ENCODE measurements around the gene KPNA3.

KPNA3 gene

DNA sequence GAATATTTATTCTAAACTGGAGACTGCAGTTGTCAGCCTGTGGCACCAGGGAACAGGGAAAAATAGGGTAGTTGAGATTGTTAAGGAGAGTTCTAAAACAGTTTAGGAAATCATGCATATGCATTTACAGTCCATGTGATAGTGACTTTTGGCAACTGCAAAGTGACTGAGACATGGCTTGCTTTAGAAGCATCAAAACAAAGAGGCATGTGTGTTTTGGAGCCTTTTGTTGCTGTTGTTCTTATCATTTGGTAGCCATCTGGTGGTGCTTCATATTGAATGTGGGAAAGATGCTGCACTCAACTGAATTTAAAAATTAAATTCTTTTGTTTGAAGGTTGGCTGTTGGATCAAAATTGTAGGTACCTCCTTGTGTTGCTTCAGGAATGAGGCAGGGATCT is 91.0 kb downstream of the KPNA3 start:
- TF ChIP-seq, protein P1, sequence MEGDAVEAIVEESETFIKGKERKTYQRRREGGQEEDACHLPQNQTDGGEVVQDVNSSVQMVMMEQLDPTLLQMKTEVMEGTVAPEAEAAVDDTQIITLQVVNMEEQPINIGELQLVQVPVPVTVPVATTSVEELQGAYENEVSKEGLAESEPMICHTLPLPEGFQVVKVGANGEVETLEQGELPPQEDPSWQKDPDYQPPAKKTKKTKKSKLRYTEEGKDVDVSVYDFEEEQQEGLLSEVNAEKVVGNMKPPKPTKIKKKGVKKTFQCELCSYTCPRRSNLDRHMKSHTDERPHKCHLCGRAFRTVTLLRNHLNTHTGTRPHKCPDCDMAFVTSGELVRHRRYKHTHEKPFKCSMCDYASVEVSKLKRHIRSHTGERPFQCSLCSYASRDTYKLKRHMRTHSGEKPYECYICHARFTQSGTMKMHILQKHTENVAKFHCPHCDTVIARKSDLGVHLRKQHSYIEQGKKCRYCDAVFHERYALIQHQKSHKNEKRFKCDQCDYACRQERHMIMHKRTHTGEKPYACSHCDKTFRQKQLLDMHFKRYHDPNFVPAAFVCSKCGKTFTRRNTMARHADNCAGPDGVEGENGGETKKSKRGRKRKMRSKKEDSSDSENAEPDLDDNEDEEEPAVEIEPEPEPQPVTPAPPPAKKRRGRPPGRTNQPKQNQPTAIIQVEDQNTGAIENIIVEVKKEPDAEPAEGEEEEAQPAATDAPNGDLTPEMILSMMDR (conservative IDR thresholded peaks at IDR 0.05; ENCODE audit: low read depth): no peak
- H3K27ac ChIP-seq: no peak overlapping the region
- ChIA-PET CTCF (no interaction called here), POLR2A (ENCODE audit: low non-redundant PET) (no interaction called here)
- no peak for DNase-seq (ENCODE audit: low spot score)

DNA sequence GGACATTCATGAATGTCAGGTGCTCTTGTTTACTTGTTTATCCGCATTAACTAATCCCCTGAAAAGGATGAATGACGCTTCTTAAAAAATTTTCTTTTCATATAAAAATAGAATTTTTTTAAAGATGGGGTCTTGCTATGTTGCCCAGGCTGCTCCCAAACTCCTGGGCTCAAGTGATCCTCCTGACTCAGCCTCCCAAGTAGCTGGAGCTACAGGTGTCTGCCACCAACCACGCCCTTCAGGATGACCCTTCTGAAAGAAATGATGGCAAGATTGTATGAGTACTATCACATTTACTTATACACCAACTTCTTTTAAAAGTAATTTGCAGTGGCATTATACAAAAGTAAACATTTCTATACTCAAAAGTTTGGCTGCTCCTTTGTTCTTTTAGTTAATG is 95.0 kb downstream of the KPNA3 start:
- no peak overlapping the region for H3K27ac ChIP-seq
- TF ChIP-seq, protein P1 (conservative IDR thresholded peaks at IDR 0.05; ENCODE audit: low read depth): no peak
- ChIA-PET CTCF (no interaction called here), POLR2A (ENCODE audit: low non-redundant PET) (no interaction called here)
- DNase-seq (ENCODE audit: low spot score): no peak

DNA sequence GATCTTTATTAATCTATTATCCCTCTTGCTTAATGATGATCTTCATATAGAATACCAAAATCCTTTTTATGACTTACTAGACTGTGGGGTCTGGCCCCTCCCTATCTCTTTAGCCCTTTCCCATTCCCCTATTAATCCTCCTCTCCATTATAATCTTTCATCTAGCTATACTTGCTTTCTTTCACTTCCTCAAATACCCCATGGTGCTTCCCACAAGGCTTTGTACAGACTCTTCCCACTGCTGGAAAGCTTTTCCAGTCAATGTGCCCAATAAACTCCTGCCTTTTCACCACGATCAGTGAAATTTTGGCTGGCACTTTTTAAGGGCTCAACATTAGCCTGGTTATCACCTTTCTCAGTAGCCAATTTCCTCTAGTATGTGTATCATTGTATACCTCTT is 98.0 kb downstream of the KPNA3 start:
- no peak for DNase-seq (ENCODE audit: low spot score)
- TF ChIP-seq, protein P1 (conservative IDR thresholded peaks at IDR 0.05; ENCODE audit: low read depth): no peak
- ChIA-PET CTCF (interaction anchor here (0.6 kb wide), 1 partner anchor 18 kb away, joined by 5 read pairs; no protein-coding TSS in a partner anchor), POLR2A (ENCODE audit: low non-redundant PET) (no interaction called here)
- H3K27ac ChIP-seq: no peak overlapping the region

DNA sequence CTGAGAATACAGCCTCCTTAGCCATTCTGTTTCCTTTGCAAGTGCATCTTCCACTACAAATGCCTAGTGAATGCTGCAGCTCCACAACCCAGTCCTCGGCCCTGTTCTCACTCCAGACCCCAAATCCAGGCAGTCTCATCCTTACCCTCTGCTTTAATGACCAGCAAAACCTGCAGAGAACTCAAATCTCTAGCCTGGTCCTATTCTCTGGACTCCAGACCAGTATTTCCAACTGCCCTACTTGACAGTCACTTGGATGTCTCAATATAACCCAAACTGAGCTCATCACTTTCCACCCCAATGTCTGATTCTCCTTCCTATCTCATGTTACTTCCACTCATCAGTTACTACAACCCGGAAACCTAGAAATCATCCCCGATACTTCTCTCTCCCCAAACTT is 98.6 kb downstream of the KPNA3 start:
- TF ChIP-seq, protein P1 (conservative IDR thresholded peaks at IDR 0.05; ENCODE audit: low read depth): no peak
- DNase-seq (ENCODE audit: low spot score): no peak
- ChIA-PET POLR2A (ENCODE audit: low non-redundant PET) (no interaction called here), CTCF (interaction anchor here (0.6 kb wide), 1 partner anchor 37 kb away, joined by 3 read pairs; no protein-coding TSS in a partner anchor)
- no peak overlapping the region for H3K27ac ChIP-seq

DNA sequence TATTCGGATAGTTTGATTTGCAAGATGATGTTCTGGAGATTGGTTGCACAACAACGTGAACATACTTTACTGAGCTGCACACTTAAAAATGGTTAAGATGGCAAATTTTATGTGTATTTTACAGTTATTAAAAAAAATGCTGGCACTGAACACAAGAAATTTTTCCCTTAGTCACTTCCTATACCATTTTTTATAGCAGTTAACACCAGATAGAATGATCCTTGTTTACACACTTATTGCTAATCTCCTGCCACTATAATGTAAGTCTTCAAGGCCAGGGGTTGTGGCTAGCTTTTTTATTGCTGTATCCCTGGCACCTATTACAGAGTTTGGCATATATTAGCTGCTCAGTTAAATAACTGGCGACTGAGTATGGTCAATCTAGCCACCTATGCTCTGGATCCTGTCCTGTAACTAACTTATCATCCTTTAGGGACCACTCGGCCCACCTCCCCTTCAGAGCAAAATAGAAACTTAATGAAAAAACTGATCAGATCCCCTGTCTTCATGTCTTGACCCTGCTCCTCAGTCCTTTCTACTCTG is 99.2 kb downstream of the KPNA3 start:
- CTCF ChIA-PET: interaction anchor here (0.6 kb wide), 1 partner anchor 38 kb away, joined by 3 read pairs; no protein-coding TSS in a partner anchor
- TF ChIP-seq, protein P1 (conservative IDR thresholded peaks at IDR 0.05; ENCODE audit: low read depth): no peak
- no peak for DNase-seq (ENCODE audit: low spot score)
- POLR2A ChIA-PET (ENCODE audit: low non-redundant PET): no interaction called here
- no peak overlapping the region for H3K27ac ChIP-seq

DNA sequence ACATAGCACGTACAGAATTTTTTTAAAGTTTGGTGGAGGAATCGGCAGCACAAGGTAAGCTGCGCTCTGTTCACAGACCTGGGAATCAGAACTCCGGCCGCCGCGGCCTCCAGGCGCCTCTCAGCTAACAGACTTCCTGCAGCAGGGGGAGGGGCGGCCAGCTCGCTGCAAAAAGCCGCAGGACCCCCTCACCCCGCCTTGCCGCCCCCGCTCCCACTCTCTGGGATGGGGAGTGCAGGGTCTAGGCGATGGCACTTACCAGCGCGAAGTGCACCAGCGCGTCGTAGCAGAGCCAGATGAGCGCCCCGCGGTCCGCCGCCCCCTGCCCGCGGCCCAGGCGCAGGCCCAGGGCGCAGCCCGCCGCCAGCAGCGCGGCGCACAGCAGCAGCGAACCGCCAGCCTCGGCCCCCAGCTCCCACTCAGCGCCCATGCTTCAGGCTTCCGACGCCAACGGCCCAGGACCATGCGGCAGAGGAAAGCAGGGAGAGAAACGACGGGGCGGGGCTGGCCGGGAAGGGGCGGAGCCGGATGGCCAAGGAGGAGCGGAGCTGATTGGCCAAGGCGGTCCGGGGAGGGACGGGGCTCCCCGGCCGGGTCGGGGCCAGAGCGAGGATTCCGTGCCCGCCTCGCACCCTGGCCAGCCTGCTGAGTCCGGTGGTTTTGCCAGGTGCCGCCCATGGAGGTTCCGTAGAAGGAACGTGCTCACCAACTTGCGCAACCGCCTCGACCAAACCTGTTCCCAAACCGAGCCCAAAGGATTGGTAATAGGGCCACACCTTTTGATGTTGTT is 101.3 kb downstream of the KPNA3 start, which contains the start of gene EBPL:
Gene EBPL, minus strand, starts transcription at position 492 of the 790 bp plus-strand sequence. Its CDS starts 62 bp downstream, at position 430.
- DNase-seq (ENCODE audit: low spot score): peak; percentile 96
- POLR2A ChIA-PET (ENCODE audit: low non-redundant PET): interaction anchor here (1.5 kb wide), 1 partner anchor 102 kb away, joined by 5 read pairs; the partner anchor contains the start of gene KPNA3
- H3K27ac ChIP-seq: peak within 1 kb of the TSS; percentile 94
- TF ChIP-seq, protein P1 (conservative IDR thresholded peaks at IDR 0.05; ENCODE audit: low read depth): no peak
- CTCF ChIA-PET: interaction anchor here (0.6 kb wide), 1 partner anchor 99 kb away, joined by 3 read pairs; no protein-coding TSS in a partner anchor
